DMS153 (cell line): ENCODE results near the gene ZBTB12.
A peak's percentile ranks its signal among the peaks of the same experiment; 100 is the strongest.

Source experiments
- DNase-seq: peaks from one replicate; lab custom pipeline; 2025; lab: John Stamatoyannopoulos, UW

ZBTB12 gene

GRCh38 chr6:31896856-31897611 is 4.9 kb downstream of the ZBTB12 start:
- no peak for DNase-seq

DNA sequence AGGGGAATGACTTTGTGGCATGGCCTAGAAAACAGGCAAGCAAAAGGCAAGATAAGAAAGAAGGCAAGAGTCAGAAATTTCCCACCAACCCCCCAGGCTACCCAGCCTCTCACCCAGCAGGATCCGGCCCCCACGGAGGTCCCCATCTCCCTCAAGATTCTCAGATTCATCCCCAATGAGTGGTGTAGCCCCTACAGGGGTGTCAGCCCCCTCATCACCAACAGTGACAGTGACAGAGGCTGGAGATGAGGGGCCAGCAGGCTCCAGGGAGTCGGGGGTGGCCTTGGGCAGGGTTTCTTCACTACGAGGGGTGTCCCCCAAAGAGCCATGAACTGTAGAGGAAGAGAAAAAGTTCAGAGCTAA is 5.4 kb downstream of the ZBTB12 start:
- no peak for DNase-seq

GRCh38 chr6:31892821-31893220 is 9.1 kb downstream of the ZBTB12 start:
- no peak for DNase-seq

DNA sequence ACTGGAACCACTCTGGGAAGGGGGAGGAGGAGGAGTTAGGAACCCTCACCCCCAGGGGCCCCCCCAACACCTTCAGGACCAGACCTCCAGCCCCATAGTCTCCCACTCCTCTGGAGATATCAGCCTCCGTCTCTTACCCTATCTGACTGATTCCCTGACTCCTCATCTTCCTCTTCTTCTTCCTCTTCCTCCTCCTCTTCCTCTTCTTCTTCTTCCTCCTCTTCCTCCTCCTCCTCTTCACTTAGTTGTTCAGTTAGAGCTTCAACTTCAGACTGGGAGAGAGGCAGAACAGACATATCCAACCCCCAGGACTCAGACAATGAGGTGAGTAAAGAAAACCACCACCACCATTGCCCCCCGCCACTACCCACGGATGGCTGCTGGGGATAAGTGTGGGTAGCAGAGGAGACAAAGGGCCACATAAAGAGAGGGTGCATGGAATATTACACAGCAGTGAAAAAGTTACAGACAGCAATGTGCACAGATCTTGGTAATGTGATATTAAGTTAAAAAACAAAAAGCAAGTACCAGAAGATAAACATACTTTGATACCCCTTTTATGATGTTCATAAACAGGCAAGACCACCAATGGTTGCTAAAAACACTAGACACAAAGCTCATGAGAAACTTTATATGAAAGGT is 12.4 kb downstream of the ZBTB12 start:
- no peak for DNase-seq

DNA sequence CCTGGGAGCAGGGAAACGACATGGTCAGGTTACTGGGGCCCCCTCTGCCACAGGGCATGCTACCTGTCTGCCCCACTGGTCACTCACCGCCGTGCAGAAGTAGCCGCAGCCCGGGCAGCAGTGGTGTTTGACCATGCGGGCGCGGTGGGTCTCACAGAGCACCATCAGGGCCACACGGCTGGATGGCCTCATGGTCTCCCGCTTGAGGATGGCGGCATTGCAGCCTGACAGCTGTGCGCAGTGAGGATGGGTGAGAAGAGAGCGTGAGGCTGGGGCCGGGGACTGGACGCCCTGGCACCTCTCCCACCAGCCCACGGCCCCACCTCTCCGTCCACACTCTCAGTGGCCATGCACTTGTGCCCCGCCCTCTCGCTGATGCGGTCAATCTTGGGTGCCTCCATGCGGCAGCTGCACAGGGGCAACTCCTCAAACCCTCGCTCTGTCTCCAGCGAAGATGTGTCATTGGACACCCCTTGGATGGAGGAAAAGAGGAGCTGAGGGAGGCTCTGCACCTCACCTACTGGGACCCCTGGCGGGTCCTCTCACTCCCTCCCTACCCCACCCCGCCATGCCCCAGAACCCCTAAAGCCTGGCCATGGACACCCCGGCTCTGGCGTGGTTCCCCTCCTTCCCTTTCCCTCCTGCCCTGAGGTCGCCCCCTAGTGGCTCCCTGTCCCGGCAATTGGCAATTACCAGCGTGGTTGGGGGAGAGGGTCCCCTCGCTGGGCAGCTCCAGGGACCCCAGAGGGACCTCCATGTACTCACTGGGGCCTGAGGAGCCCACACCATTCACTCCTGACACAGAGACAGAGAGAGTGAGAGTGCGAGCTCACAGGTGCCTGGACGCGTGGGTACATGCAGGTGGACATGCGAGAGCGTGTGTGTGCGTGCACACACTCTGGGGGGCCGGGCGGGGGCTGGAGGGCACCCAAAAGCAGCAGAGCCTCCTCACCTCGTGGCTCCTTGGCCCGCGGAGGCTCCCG is 13.3 kb downstream of the ZBTB12 start:
- no peak for DNase-seq

- no peak for DNase-seq
Measured at GRCh38 chr6:31887173-31888007, 14.5 kb downstream of the ZBTB12 start.

DNA sequence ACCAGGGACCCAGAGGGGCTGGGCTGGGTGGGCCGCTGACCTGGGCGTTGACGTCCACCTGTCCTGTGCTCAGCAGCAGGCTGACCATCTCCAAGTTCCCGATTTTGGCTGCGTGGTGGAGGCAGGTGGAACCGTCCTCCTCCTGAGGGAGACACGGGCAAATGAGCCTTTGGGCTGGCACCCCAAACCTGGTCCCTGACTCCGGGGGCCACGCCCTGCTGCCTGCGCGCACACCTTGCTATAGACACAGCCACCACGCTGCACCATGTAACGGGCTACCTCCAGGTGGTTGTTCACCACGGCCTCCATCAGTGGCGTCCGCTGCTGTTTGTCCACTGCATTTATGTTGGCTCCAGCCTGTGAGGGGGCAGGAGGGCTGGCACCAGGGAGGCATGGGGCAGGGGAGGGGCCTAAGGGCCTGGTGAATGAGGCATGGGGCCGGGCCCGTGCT is 15.3 kb downstream of the ZBTB12 start:
- DNase-seq, result no peak

- DNase-seq, result no peak
Measured at GRCh38 chr6:31884528-31885035, 17.3 kb downstream of the ZBTB12 start.

- DNase-seq, result no peak
Measured at GRCh38 chr6:31883676-31884075, 18.2 kb downstream of the ZBTB12 start.

DNA sequence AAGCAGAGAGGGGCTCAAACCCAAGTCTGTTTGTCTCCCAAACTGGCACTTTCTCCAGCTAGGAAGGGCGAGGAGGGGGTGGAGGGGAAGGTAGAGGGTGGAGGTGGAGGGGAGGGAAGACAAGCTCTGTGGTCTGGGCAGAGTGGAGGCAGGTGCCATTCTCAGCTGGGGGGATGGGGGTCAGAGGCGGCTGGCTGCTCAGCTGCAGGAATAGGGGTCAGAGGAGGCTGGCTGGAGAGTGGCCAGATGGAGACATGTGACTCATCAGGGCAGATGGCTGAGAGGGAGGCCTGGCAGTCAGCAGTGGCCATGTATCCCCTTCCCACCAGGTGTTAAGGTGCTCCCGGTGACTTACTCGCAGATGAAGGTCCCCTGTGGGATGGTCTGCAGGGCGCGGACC is 19.5 kb downstream of the ZBTB12 start:
- no peak for DNase-seq

- no peak for DNase-seq
Measured at GRCh38 chr6:31881136-31881859, 20.6 kb downstream of the ZBTB12 start.

- DNase-seq, result no peak
Measured at GRCh38 chr6:31880616-31881015, 21.3 kb downstream of the ZBTB12 start.

- no peak for DNase-seq
Measured at GRCh38 chr6:31879901-31880300, 22.0 kb downstream of the ZBTB12 start.

GRCh38 chr6:31879143-31879542 is 22.7 kb downstream of the ZBTB12 start:
- no peak for DNase-seq

DNA sequence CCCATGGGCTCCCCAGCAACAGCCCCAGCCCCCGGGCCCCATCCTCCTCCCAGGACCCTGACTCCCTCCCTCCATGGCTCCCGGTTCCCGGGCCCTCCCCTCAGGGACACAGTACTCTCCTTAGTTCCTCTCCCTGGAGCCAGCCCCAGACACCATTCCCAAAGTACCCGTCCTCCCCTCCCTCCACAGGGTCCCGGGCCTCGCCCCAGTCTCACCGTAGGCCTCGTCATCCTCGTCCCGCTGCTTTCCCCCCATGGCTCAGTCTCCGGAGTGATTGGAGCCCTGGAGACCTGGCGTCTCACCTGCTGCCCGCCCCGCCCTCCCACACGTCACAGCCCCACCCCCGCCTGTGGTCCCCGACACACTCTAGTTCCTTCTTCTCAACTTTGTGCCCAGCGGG is 23.2 kb downstream of the ZBTB12 start, which contains the start of gene SLC44A4:
Gene SLC44A4, minus strand, starts transcription at position 272 of the 400 bp plus-strand sequence. Its CDS starts 17 bp downstream, at position 255.
- DNase-seq, result no peak

DNA sequence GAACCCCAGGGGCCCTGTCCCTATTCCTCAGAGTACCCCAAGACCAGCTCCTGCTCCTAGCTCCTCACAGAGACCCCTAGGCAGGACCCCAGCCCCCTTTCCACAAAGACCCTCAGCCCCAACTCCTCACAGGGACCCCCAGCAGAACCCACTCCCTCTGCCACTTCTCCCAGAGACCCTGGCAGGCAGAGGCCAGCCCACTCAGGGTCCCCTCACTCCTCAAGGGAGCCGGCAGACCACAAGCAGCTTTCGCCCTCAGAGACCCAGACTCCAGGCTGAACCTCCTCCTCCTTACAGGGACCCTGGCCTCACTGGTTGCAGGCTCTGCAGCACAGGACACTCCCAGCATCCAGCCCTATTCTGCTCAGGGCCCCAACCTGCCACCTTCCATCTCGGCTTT is 23.7 kb downstream of the ZBTB12 start:
- DNase-seq, result no peak

DNA sequence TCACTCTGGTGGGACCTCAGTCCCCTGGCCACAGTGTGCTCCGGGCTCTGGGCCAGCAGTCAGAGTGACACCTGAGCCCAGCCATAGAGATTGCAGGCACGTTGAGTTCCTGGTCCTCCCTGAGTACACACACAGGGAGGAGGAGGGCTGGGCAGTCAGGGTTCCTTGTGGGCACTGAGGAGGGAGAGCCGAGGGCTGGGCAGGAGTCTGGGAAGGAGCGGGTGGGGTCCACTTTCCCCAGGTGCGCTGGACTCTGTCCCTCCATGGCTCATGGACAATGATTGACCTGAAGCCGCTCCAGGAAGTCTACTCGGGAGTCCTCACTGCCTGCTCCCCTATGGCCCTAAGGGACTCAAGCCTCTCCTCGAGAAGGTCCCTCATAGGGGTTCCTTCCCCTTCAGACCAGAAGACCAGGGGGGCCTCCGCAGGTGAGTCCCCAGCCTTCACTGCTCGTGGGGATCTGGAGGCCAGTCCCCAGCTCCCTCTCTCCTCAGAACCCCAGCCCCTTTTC is 24.2 kb downstream of the ZBTB12 start:
- DNase-seq, result peak; percentile 62

DNA sequence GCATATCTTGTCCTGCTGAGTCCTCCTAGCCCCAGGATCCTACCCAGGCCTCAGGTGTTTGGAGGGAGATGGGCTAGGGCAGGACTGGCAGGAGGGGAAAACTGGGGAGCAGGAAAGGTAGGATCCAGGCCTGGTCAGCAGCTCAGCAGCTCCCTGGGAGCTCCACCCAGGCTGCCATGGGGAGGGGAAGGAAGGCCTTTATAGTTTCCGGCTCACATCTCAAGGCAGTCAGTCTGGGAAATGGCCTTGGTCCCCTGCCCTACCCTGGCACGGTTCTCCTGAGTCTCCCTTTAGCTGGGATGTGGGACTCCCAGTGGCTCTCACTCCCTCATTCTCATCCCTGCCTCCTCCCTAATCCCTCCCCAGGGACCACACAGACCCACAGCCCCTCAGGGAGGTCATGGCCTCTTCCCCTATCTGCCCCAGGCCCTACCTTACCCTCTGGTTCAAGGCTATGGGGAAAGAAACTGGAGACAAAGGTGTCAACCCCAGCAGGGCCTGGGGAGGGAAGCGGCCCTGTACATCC is 24.7 kb downstream of the ZBTB12 start:
- no peak for DNase-seq

DNA sequence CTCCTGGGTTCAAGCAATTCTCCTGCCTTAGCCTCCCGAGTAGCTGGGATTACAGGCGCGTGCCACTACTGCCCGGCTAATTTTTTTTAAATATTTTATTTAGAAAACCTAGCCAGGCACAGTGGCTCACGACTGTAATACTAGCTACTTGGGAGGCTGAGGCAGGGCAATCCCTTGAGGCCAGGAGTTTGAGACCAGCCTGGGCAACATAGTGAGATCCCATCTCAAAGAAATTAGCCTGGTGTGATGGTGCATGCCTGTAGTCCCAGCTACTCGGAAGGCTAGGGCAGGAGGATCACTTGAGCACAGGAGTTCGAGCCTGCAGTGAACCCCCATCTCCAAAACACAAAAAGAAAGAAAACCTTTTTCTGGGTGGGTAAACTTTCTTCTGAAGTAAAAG is 25.5 kb downstream of the ZBTB12 start:
- no peak for DNase-seq

DNA sequence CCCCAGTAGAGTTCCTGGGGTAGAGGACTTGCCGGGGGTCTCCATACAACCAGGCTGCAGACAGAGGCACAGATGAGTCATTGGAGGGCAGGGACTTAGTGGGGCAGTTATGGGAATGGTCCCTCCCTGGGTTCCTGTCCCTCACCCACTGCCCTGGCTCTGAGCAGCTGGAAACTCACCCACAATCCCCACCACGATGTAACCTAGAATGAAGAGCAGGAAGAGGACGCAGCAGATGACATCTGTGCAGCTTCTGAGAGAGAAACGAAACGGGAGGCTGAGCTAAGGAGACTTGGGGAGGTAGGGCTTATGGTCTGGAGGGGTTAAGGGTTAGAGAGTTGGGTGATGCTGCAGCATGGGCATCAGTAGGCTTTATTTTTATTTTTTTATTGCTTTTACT is 26.0 kb downstream of the ZBTB12 start:
- DNase-seq, result no peak
